T1000 (cell line): Measurements from ENCODE around the gene MICAL2.

Experiments used
- DNase-seq: peaks from one replicate; lab custom pipeline; 2025; ENCODE audit warnings: mixed read lengths; lab: John Stamatoyannopoulos, UW

The MICAL2 gene

GRCh38 chr11:12155696-12156095, 45.3 kb downstream of the MICAL2 start:
- DNase-seq: no peak

- DNase-seq: no peak
Observed at GRCh38 chr11:12156301-12157140, 46.1 kb downstream of the MICAL2 start.

GRCh38 chr11:12157241-12157661, 46.9 kb downstream of the MICAL2 start:
- DNase-seq: no peak

- no peak for DNase-seq
Observed at GRCh38 chr11:12158909-12159308, 48.5 kb downstream of the MICAL2 start.

- DNase-seq: no peak
Observed at GRCh38 chr11:12159351-12160099, 49.1 kb downstream of the MICAL2 start.

GRCh38 chr11:12160231-12160630, 49.8 kb downstream of the MICAL2 start:
- no peak for DNase-seq

- peak; percentile 18 for DNase-seq
Observed at GRCh38 chr11:12160680-12161079, 50.3 kb downstream of the MICAL2 start.

GRCh38 chr11:12161137-12161536, 50.7 kb downstream of the MICAL2 start:
- no peak for DNase-seq

GRCh38 chr11:12161603-12162350, 51.4 kb downstream of the MICAL2 start:
- no peak for DNase-seq

- DNase-seq: no peak
Observed at GRCh38 chr11:12162652-12163051, 52.3 kb downstream of the MICAL2 start.

- DNase-seq: peak; percentile 67
Observed at GRCh38 chr11:12163181-12163941, 53.0 kb downstream of the MICAL2 start.

GRCh38 chr11:12164061-12165014, 53.9 kb downstream of the MICAL2 start:
- peak; percentile 58 for DNase-seq

GRCh38 chr11:12165237-12165875, 55.0 kb downstream of the MICAL2 start:
- no peak for DNase-seq

GRCh38 chr11:12166299-12167060, 56.1 kb downstream of the MICAL2 start:
- no peak for DNase-seq

GRCh38 chr11:12167061-12168000, 56.9 kb downstream of the MICAL2 start:
- DNase-seq: peak; percentile 41

GRCh38 chr11:12168114-12168513, 57.7 kb downstream of the MICAL2 start:
- no peak for DNase-seq

- no peak for DNase-seq
Observed at GRCh38 chr11:12169822-12170221, 59.4 kb downstream of the MICAL2 start.

GRCh38 chr11:12170501-12170900, 60.1 kb downstream of the MICAL2 start:
- no peak for DNase-seq
